ENCODE measurements around the gene MAP2.

DNA sequence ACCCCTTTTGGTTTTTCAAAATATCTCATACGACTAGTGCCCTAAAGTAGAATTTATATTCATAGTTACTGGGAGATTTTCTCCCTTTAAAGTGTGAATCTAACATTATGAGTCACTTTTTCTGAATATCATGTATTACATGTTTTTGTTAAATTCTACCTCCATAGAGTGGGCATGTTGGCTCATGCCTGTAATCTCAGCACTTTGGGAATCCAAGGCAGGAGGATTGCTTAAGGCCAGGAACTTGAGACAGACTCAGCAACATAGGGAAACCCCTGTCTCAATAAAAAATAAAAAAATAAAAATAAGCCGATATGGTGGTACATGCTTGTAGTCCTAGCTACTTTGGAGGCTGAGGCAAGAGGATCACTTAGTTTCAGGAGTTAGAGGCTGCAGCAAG lies 302.5 kb downstream of the MAP2 start:
- no peak for TF ChIP-seq CTCF (IDR thresholded peaks at IDR 0.05; ENCODE audit: extremely low read depth in 1 of 2, insufficient read depth in 1 of 2, low read depth in 1 of 2, low read length in 2 of 2)
- no peak for TF ChIP-seq POLR2A (IDR thresholded peaks at IDR 0.05; ENCODE audit: low read depth, low read length)
- TF ChIP-seq GATA2 (IDR thresholded peaks at IDR 0.05; ENCODE audit: insufficient read depth, insufficient read length, low read depth, low read length), result no peak
- no peak for TF ChIP-seq POLR2AphosphoS5 (IDR thresholded peaks at IDR 0.05; ENCODE audit: insufficient read depth, low read depth, low read length)
- TF ChIP-seq EZH2 (IDR thresholded peaks at IDR 0.05; ENCODE audit: borderline replicate concordance, low read depth, low read length, severe bottlenecking), result no peak
- no peak for TF ChIP-seq JUN (IDR thresholded peaks at IDR 0.05; ENCODE audit: borderline replicate concordance, insufficient read depth, insufficient read length, low read depth)
- no peak for TF ChIP-seq MYC (IDR thresholded peaks at IDR 0.05; ENCODE audit: low read depth, low read length)
- TF ChIP-seq, protein P1, sequence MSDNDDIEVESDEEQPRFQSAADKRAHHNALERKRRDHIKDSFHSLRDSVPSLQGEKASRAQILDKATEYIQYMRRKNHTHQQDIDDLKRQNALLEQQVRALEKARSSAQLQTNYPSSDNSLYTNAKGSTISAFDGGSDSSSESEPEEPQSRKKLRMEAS (IDR thresholded peaks at IDR 0.05; ENCODE audit: insufficient read depth, insufficient read length), result no peak

All from endothelial cell of umbilical vein (primary cell).